CD4-positive, alpha-beta T cell (primary cell): ENCODE measurements around the gene LRRC37A3. TPM values are rescaled to one million over a fixed set of nuclear protein-coding genes. Genes with fewer than 3 reads are reported as not detected.
A peak's percentile ranks its signal among the peaks of the same experiment; 100 is the strongest.
"Not testable (repeated sequence)": the region's sequence is repeated elsewhere in the genome, so short reads cannot be mapped to it uniquely, and the experiment has no call there.

Experiments
- ATAC-seq: fragments of 200-7000 bp; cut with Tn5 transposase; one replicate; pipeline ENCODE4 v1.10.0; 2022; ENCODE audit warnings: mild to moderate bottlenecking; ENCODE audit not compliant: poor library complexity
- CTCF ChIA-PET: fragments of 350-600 bp; sonication (Branson Sonifier 250); formaldehyde crosslinking; loops from one replicate; lab custom pipeline; 2021; ENCODE audit warnings: antibody characterized with exemption, inconsistent platforms; lab: Charles Lee
- POLR2A ChIA-PET: fragments of 350-600 bp; sonication (Branson Sonifier 250); formaldehyde crosslinking; loops from one replicate; lab custom pipeline; 2021; ENCODE audit warnings: antibody characterized with exemption, inconsistent platforms; lab: Charles Lee
- DNase-seq, 14 experiments: peaks; one replicate each; pipeline ENCODE4 v3.0.0-alpha.2; 2013 to 2020; ENCODE audit warnings: mixed read lengths in 2 of 14
- H3K27ac ChIP-seq, 2 donors: one replicate each; pipeline versions ENCODE4 v1.5.1 to v1.7.0; 2013; ENCODE audit warnings: low read length in 2 of 2, low read depth in 1 of 2, mild to moderate bottlenecking in 1 of 2
- H3K27me3 ChIP-seq, 2 experiments: 1 replicate in 1 of 2; 2 replicates in 1 of 2; pipeline versions ENCODE4 v1.6.1 to v1.7.0; 2013; ENCODE audit warnings: low read length in 2 of 2, control low read depth in 1 of 2, mild to moderate bottlenecking in 1 of 2, moderate library complexity in 1 of 2; ENCODE audit not compliant: insufficient read depth in 2 of 2, control insufficient read depth in 1 of 2
- H3K36me3 ChIP-seq: one replicate; pipeline ENCODE4 v1.6.1; 2013; ENCODE audit warnings: low read length, control low read depth; ENCODE audit not compliant: insufficient read depth
- H3K4me1 ChIP-seq: one replicate; pipeline ENCODE4 v1.6.1; 2013; ENCODE audit warnings: low read length, control low read depth; ENCODE audit not compliant: insufficient read depth
- H3K4me3 ChIP-seq: one replicate; pipeline ENCODE4 v1.5.1; 2013; ENCODE audit warnings: mild to moderate bottlenecking, low read length, moderate library complexity
- H3K9me3 ChIP-seq, 2 experiments: 1 replicate in 1 of 2; 2 replicates in 1 of 2; pipeline versions ENCODE4 v1.6.1 to v1.7.0; 2013; ENCODE audit warnings: low read length in 2 of 2, mild to moderate bottlenecking in 2 of 2, control low read depth in 1 of 2, moderate library complexity in 1 of 2; ENCODE audit not compliant: control insufficient read depth in 1 of 2, insufficient read depth in 1 of 2
- H3K27ac Mint-ChIP-seq: one replicate; pipeline ENCODE4 v1.8.0; 2020; ENCODE audit warnings: mixed read lengths
- H3K27me3 Mint-ChIP-seq: one replicate; pipeline ENCODE4 v1.8.0; 2021; ENCODE audit warnings: mixed read lengths
- H3K36me3 Mint-ChIP-seq: one replicate; pipeline ENCODE4 v1.8.0; 2021; ENCODE audit warnings: low read depth, mixed read lengths
- H3K4me1 Mint-ChIP-seq: one replicate; pipeline ENCODE4 v1.8.0; 2021; ENCODE audit warnings: low read depth, mixed read lengths
- H3K4me3 Mint-ChIP-seq: one replicate; pipeline ENCODE4 v1.8.0; 2020; ENCODE audit warnings: mild to moderate bottlenecking, mixed read lengths
- H3K9me3 Mint-ChIP-seq: one replicate; pipeline ENCODE4 v1.8.0; 2020; ENCODE audit warnings: mixed read lengths
- CTCF ChIP-seq: fragments of 200-600 bp; IDR thresholded peaks from one replicate; pipeline ENCODE4 v1.8.0; 2022; ENCODE audit warnings: antibody characterized with exemption, mild to moderate bottlenecking
- intact Hi-C, 2 experiments: fragments of 100-400 bp; cut with DNase I in 1 of 2; cut with micrococcal nuclease in 1 of 2; formaldehyde crosslinking; loops; one replicate each; pipeline versions ENCODE4 v1.15.1 to v1.9.0; 2023 to 2025; cut with DNase I, micrococcal nuclease
- total RNA-seq, 174 experiments: library from RNA in 2 of 174; stranded (reverse) in 2 of 174; gene quantifications; one replicate each; pipeline ENCODE4 v1.2.3 and lab custom pipeline; 2021 to 2026

LRRC37A3 gene
- total RNA-seq, 2 experiments from 2014 or later = 7.6 to 8.0 TPM

GRCh38 chr17:64938925-64939474, 19.7 kb upstream of the LRRC37A3 start:
- Histone ChIP-seq H3K9me3 (no peaks in the 10 kb centered on the region), H3K27ac (no peak overlapping the region), H3K36me3 (no peaks in the 10 kb centered on the region), H3K4me1 (peaks cover 5% of the 10 kb centered on the region), H3K27me3 (no peaks in the 10 kb centered on the region), H3K4me3 (no peak overlapping the region)
- no peak overlapping the region for H3K27ac Mint-ChIP-seq
- H3K27me3 Mint-ChIP-seq = no peaks in the 10 kb centered on the region
- DNase-seq (peak in 11 of 14 experiments; percentile 14 to 64 (median 36)), ATAC-seq (no peak)
- H3K4me3 Mint-ChIP-seq = no peak overlapping the region
- no peaks in the 10 kb centered on the region for H3K9me3 Mint-ChIP-seq
- TF ChIP-seq CTCF = peak; percentile 36
- no peaks in the 10 kb centered on the region for H3K36me3 Mint-ChIP-seq
- ChIA-PET CTCF (interaction anchor here (0.6 to 2.8 kb wide), 4 partner anchors 18 to 161 kb away, joined by 3 to 10 read pairs (median 4); partner anchors contain the start of gene LRRC37A3), POLR2A (no interaction called here)
- no peaks in the 10 kb centered on the region for H3K4me1 Mint-ChIP-seq
- intact Hi-C loops = no loop called here

GRCh38 chr17:64938290-64938689, 19.0 kb upstream of the LRRC37A3 start:
- H3K27ac ChIP-seq = no peak overlapping the region
- Mint-ChIP-seq H3K4me3 (no peak overlapping the region), H3K27ac (no peak overlapping the region), H3K27me3 (no peaks in the 10 kb centered on the region), H3K9me3 (no peaks in the 10 kb centered on the region), H3K36me3 (no peaks in the 10 kb centered on the region), H3K4me1 (no peaks in the 10 kb centered on the region)
- ChIA-PET CTCF (interaction anchor here (0.6 to 1.3 kb wide), 4 partner anchors 17 to 199 kb away, joined by 3 to 5 read pairs (median 4); partner anchors contain the start of gene RGS9), POLR2A (no interaction called here)
- no peak overlapping the region for H3K4me3 ChIP-seq
- peaks cover 5% of the 10 kb centered on the region for H3K4me1 ChIP-seq
- H3K36me3 ChIP-seq = no peaks in the 10 kb centered on the region
- intact Hi-C loops = no loop called here
- TF ChIP-seq CTCF = no peak
- DNase-seq = no peak
- no peaks in the 10 kb centered on the region for H3K9me3 ChIP-seq
- no peak for ATAC-seq
- H3K27me3 ChIP-seq = no peaks in the 10 kb centered on the region

GRCh38 chr17:64936117-64936516, 16.8 kb upstream of the LRRC37A3 start:
- Histone ChIP-seq H3K27ac (no peak overlapping the region), H3K36me3 (no peaks in the 10 kb centered on the region), H3K4me3 (no peak overlapping the region), H3K27me3 (no peaks in the 10 kb centered on the region), H3K4me1 (peaks cover 5% of the 10 kb centered on the region), H3K9me3 (no peaks in the 10 kb centered on the region)
- H3K4me1 Mint-ChIP-seq = no peaks in the 10 kb centered on the region
- no peak for TF ChIP-seq CTCF
- no peak for ATAC-seq
- intact Hi-C loops = no loop called here
- H3K27ac Mint-ChIP-seq = no peak overlapping the region
- DNase-seq = no peak
- H3K4me3 Mint-ChIP-seq = no peak overlapping the region
- POLR2A ChIA-PET = no interaction called here
- H3K9me3 Mint-ChIP-seq = no peaks in the 10 kb centered on the region
- no peaks in the 10 kb centered on the region for H3K27me3 Mint-ChIP-seq
- no peaks in the 10 kb centered on the region for H3K36me3 Mint-ChIP-seq
- CTCF ChIA-PET = no interaction called here

- intact Hi-C loops, H3K36me3 Mint-ChIP-seq: not testable (repeated sequence)
Measured at GRCh38 chr17:64934284-64934778, 15.1 kb upstream of the LRRC37A3 start.

GRCh38 chr17:64932850-64933249, 13.6 kb upstream of the LRRC37A3 start:
- ATAC-seq, H3K36me3 ChIP-seq, H3K27ac Mint-ChIP-seq, H3K4me1 Mint-ChIP-seq, H3K4me1 ChIP-seq, H3K27me3 ChIP-seq, H3K27me3 Mint-ChIP-seq, POLR2A ChIA-PET, H3K36me3 Mint-ChIP-seq, DNase-seq, H3K4me3 ChIP-seq, H3K4me3 Mint-ChIP-seq, H3K27ac ChIP-seq, H3K9me3 ChIP-seq, CTCF ChIA-PET, intact Hi-C loops, H3K9me3 Mint-ChIP-seq: not testable (repeated sequence)

More at GRCh38 chr17:64934284-64934778, 15.1 kb upstream of the LRRC37A3 start:
- H3K27me3 ChIP-seq, H3K4me1 ChIP-seq, H3K9me3 ChIP-seq, ATAC-seq, H3K27me3 Mint-ChIP-seq, H3K9me3 Mint-ChIP-seq, H3K4me1 Mint-ChIP-seq, H3K36me3 ChIP-seq, CTCF ChIA-PET, DNase-seq, H3K4me3 Mint-ChIP-seq, H3K4me3 ChIP-seq, H3K27ac ChIP-seq, H3K27ac Mint-ChIP-seq, POLR2A ChIA-PET: not testable (repeated sequence)
